Right cardiac atrium (tissue), 5 donors: Measurements from ENCODE around the gene TMEM145. TPM values are rescaled to one million over a fixed set of nuclear protein-coding genes. Genes with fewer than 3 reads are reported as not detected.

Experiments used
- ATAC-seq, 2 donors: fragments of 200-7000 bp; cut with Tn5 transposase; one replicate each; pipeline versions ENCODE4 v1.8.0 to v1.9.1; 2020; ENCODE audit warnings: moderate library complexity in 2 of 2, mild to moderate bottlenecking in 1 of 2
- DNase-seq, 3 donors: peaks; one replicate each; pipeline ENCODE4 v3.0.0-alpha.2; 2020
- H3K27ac ChIP-seq: one replicate; pipeline ENCODE4 v1.5.1; 2013; ENCODE audit warnings: mild to moderate bottlenecking, low read length, control low read depth, moderate library complexity
- H3K27me3 ChIP-seq: one replicate; pipeline ENCODE4 v1.6.1; 2013; ENCODE audit not compliant: control insufficient read depth, insufficient read depth
- H3K4me1 ChIP-seq: one replicate; pipeline ENCODE4 v1.6.1; 2013; ENCODE audit warnings: low read length; ENCODE audit not compliant: control insufficient read depth, insufficient read depth
- H3K4me3 ChIP-seq: one replicate; pipeline ENCODE4 v1.5.1; 2013; ENCODE audit warnings: low read length, control low read depth
- H3K9me3 ChIP-seq: one replicate; pipeline ENCODE4 v1.6.1; 2013; ENCODE audit warnings: low read length; ENCODE audit not compliant: control insufficient read depth
- WGBS: extraction: QIAGEN DNeasy Blood & Tissue Kit; methylation state at CpG from one replicate; pipeline ENCODE4 v1.1.7; 2013; 5-methylcytosine and 5-hydroxymethylcytosine counted together
- intact Hi-C, 4 donors: fragments of 100-400 bp; cut with DNase I; formaldehyde crosslinking; loops; one replicate each; pipeline versions ENCODE4 v1.11.0 to v1.14.0; 2022 to 2023
- polyA plus RNA-seq: library from polyadenylated mRNA; stranded (reverse); fragments of 200-250 nt; gene quantifications from one replicate; pipeline ENCODE4 v1.2.3, GENCODE V29; 2013
- total RNA-seq, 4 donors: library from RNA; stranded (reverse); fragmentation: NEBNext Ultra II Directional; extraction: Animal tissue kit (Norgen Biotek cat#: 25700); gene quantifications; one replicate each; pipeline ENCODE4 v1.2.1, GENCODE V29; 2021
- donor health status: healthy with polysubstance abuse.
- donor health status: DM: no; HTN: yes; CAD: no.
- donor health status: DM: no; HTN: no; CAD: no.
- donor health status: DM: no; HTN: yes; CAD: no; lungs with severe emphysema.
- donor health status: DM: yes; HTN: yes; CAD: no.

Gene TMEM145
- total and polyA plus RNA-seq, 5 donors: 0.41 to 1.6 (median 1.0) TPM

- Histone ChIP-seq H3K4me1 (peaks cover 8% of the 10 kb centered on the region), H3K9me3 (no peaks in the 10 kb centered on the region), H3K27me3 (no peaks in the 10 kb centered on the region), H3K4me3 (no peak overlapping the region), H3K27ac (no peak overlapping the region)
- WGBS: 89% methylated on average over 35 of the region's 35 CpGs
- ATAC-seq (no peak), DNase-seq (peak; percentile 14 to 69 (median 62))
- intact Hi-C loops: no loop called here
Observed at GRCh38 chr19:42271861-42272534, 41.1 kb upstream of the TMEM145 start.

GRCh38 chr19:42272535-42272897 is 40.6 kb upstream of the TMEM145 start:
- no peak for DNase-seq
- H3K4me1 ChIP-seq: peaks cover 10% of the 10 kb centered on the region
- intact Hi-C loops: no loop called here

GRCh38 chr19:42272989-42273406 is 40.1 kb upstream of the TMEM145 start:
- no peaks in the 10 kb centered on the region for H3K27me3 ChIP-seq
- H3K4me3 ChIP-seq: no peak overlapping the region
- H3K9me3 ChIP-seq: no peaks in the 10 kb centered on the region
- ATAC-seq (no peak), DNase-seq (peak in 2 of 3 donors; percentile 44 to 66)
- H3K27ac ChIP-seq: no peak overlapping the region
- intact Hi-C loops: no loop called here
- H3K4me1 ChIP-seq: peaks cover 14% of the 10 kb centered on the region
- WGBS: 95% methylated on average over 23 of the region's 23 CpGs

More at GRCh38 chr19:42272535-42272897, 40.6 kb upstream of the TMEM145 start:
- WGBS: 81% methylated on average over 9 of the region's 9 CpGs
- no peak overlapping the region for H3K27ac ChIP-seq
- no peak for ATAC-seq
- no peak overlapping the region for H3K4me3 ChIP-seq
- H3K27me3 ChIP-seq: no peaks in the 10 kb centered on the region
- H3K9me3 ChIP-seq: no peaks in the 10 kb centered on the region

GRCh38 chr19:42273407-42274064 is 39.6 kb upstream of the TMEM145 start:
- Histone ChIP-seq H3K9me3 (no peaks in the 10 kb centered on the region), H3K27me3 (no peaks in the 10 kb centered on the region), H3K27ac (no peak overlapping the region), H3K4me3 (no peak overlapping the region), H3K4me1 (peaks cover 18% of the 10 kb centered on the region)
- ATAC-seq: no peak
- DNase-seq: peak in 2 of 3 donors; percentile 50 to 54
- WGBS: 89% methylated on average over 43 of the region's 43 CpGs
- intact Hi-C loops: no loop called here

- no peak overlapping the region for H3K4me3 ChIP-seq
- no peaks in the 10 kb centered on the region for H3K9me3 ChIP-seq
- peaks cover 24% of the 10 kb centered on the region for H3K4me1 ChIP-seq
- WGBS: 89% methylated on average over 22 of the region's 22 CpGs
- no peak overlapping the region for H3K27ac ChIP-seq
- DNase-seq: peak in 2 of 3 donors; percentile 62 to 71
- no peaks in the 10 kb centered on the region for H3K27me3 ChIP-seq
- no peak for ATAC-seq
- intact Hi-C loops: no loop called here
Observed at GRCh38 chr19:42274065-42274682, 38.9 kb upstream of the TMEM145 start.

- H3K4me1 ChIP-seq: peaks cover 24% of the 10 kb centered on the region
- no peaks in the 10 kb centered on the region for H3K27me3 ChIP-seq
- H3K9me3 ChIP-seq: no peaks in the 10 kb centered on the region
- ATAC-seq: no peak
- peak in 1 of 3 donors; percentile 26 for DNase-seq
- no peak overlapping the region for H3K27ac ChIP-seq
- no peak overlapping the region for H3K4me3 ChIP-seq
- 69% methylated on average over 7 of the region's 7 CpGs for WGBS
- intact Hi-C loops: no loop called here
Observed at GRCh38 chr19:42275103-42275502, 38.0 kb upstream of the TMEM145 start.

- no peaks in the 10 kb centered on the region for H3K27me3 ChIP-seq
- WGBS: 90% methylated on average over 3 of the region's 3 CpGs
- no peak overlapping the region for H3K27ac ChIP-seq
- H3K4me1 ChIP-seq: peaks cover 24% of the 10 kb centered on the region
- no peaks in the 10 kb centered on the region for H3K9me3 ChIP-seq
- DNase-seq (peak in 1 of 3 donors; percentile 12), ATAC-seq (no peak)
- no peak overlapping the region for H3K4me3 ChIP-seq
- intact Hi-C loops: no loop called here
Observed at GRCh38 chr19:42275517-42275916, 37.6 kb upstream of the TMEM145 start.

GRCh38 chr19:42276284-42276683 is 36.8 kb upstream of the TMEM145 start:
- Histone ChIP-seq H3K27ac (no peak overlapping the region), H3K4me1 (peaks cover 20% of the 10 kb centered on the region), H3K9me3 (no peaks in the 10 kb centered on the region), H3K4me3 (no peak overlapping the region), H3K27me3 (no peaks in the 10 kb centered on the region)
- DNase-seq (peak; percentile 32 to 71 (median 60)), ATAC-seq (no peak)
- WGBS: 52% methylated on average over 3 of the region's 3 CpGs
- intact Hi-C loops: no loop called here

GRCh38 chr19:42276821-42277220 is 36.3 kb upstream of the TMEM145 start:
- no peaks in the 10 kb centered on the region for H3K9me3 ChIP-seq
- H3K27ac ChIP-seq: no peak overlapping the region
- ATAC-seq (no peak), DNase-seq (peak in 2 of 3 donors; percentile 5 to 21)
- intact Hi-C loops: no loop called here
- peaks cover 22% of the 10 kb centered on the region for H3K4me1 ChIP-seq
- no peaks in the 10 kb centered on the region for H3K27me3 ChIP-seq
- no peak overlapping the region for H3K4me3 ChIP-seq
- WGBS: 85% methylated on average over 4 of the region's 4 CpGs

GRCh38 chr19:42277821-42278451 is 35.2 kb upstream of the TMEM145 start:
- no peaks in the 10 kb centered on the region for H3K27me3 ChIP-seq
- H3K4me1 ChIP-seq: peaks cover 29% of the 10 kb centered on the region
- 28% methylated on average over 10 of the region's 10 CpGs for WGBS
- DNase-seq (peak; percentile 33 to 69 (median 67)), ATAC-seq (no peak)
- intact Hi-C loops: no loop called here
- H3K27ac ChIP-seq: peak overlapping the region; percentile 71
- H3K9me3 ChIP-seq: no peaks in the 10 kb centered on the region
- H3K4me3 ChIP-seq: no peak overlapping the region
